Measurements from ENCODE around the gene COL4A1. TPM values are rescaled to one million over a fixed set of nuclear protein-coding genes. Genes with fewer than 3 reads are reported as not detected.

The COL4A1 gene
- total RNA-seq, 1 donor, result 0.21 TPM

DNA sequence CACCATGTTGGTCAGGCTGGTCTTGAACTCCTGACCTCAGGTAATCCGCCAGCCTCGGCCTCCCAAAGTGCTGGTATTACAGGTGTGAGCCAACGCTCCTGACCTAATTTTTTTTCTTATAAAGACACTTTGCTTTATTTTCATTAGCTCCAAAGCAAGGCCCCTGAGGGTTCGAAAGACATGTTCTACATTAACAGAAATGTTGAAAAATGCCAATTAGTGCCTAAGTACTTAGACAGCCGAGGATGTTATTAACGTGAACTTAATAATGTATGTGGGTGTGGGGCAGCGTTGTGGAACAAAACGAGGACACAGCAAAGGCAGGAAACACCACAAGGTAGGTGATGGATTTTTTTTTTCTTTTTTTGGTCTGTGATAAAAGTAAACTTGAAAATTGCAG, 82.4 kb downstream of the COL4A1 start:
- Histone ChIP-seq H3K9me3 (ENCODE audit: low read depth, low read length) (no peaks in the 10 kb centered on the region), H3K27me3 (ENCODE audit: insufficient read depth, low read length) (no peaks in the 10 kb centered on the region), H3K4me1 (ENCODE audit: insufficient read depth, low read length) (no peaks in the 10 kb centered on the region), H3K4me3 (ENCODE audit: low read length) (no peak overlapping the region)

- H3K4me3 ChIP-seq (ENCODE audit: low read length), result no peak overlapping the region
- peaks cover 2% of the 10 kb centered on the region for H3K27me3 ChIP-seq (ENCODE audit: insufficient read depth, low read length)
- H3K4me1 ChIP-seq (ENCODE audit: insufficient read depth, low read length), result no peaks in the 10 kb centered on the region
- H3K9me3 ChIP-seq (ENCODE audit: low read depth, low read length), result no peaks in the 10 kb centered on the region
These were observed 85.4 kb downstream of the COL4A1 start for GRCh38 chr13:110221406-110222117.

DNA sequence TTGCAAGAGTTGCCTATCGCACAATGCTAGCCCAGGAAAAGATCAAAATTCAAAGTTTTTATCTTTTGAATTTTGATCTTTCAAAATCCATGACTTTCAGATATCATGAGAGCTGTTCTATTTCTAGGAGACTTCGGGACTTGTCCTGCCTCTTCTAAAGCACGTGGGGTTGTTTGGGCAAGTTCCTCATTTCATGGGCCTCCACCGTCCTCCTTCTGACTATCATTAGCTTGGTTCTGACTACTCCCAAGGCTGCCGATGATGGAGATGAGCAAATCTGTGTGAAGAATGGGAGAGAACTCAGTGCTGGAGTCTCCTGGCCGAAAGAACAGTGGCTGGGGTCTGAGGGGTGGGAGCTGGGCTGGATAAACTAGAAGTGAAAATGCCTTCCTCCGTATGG, 86.5 kb downstream of the COL4A1 start:
- H3K27me3 ChIP-seq (ENCODE audit: insufficient read depth, low read length), result peaks cover 2% of the 10 kb centered on the region
- no peaks in the 10 kb centered on the region for H3K9me3 ChIP-seq (ENCODE audit: low read depth, low read length)
- H3K4me3 ChIP-seq (ENCODE audit: low read length), result no peak overlapping the region
- no peaks in the 10 kb centered on the region for H3K4me1 ChIP-seq (ENCODE audit: insufficient read depth, low read length)

DNA sequence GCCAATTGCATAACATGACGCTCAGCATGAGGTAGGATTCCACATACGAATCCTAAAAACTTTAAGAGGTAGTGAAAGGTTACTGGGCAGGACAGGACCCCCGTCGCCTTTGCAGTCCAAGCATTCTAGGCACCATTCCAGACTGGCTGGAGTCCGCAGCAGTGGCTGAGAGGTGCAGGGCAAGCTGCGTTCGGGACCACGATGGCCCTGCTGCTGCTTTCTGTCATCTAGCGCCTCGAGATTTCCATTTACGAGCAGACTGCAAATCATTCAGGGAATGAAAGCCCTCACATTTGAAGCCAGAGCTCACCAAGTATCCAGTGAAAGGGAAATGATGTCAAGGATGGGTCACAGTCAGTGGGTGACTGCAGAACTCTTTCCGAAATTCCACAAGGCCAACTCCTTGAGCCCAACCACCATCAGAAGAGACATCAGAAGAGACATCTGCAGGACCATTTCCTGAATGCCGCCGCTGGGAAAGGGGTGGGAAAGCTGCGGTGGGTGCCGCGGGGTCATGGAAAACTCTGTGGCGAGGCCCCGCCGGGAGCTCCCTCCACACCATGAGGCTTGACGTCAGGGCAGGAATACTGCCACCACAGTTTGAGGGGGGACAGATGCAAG, 88.3 kb downstream of the COL4A1 start:
- no peaks in the 10 kb centered on the region for H3K4me1 ChIP-seq (ENCODE audit: insufficient read depth, low read length)
- no peak overlapping the region for H3K4me3 ChIP-seq (ENCODE audit: low read length)
- H3K9me3 ChIP-seq (ENCODE audit: low read depth, low read length), result no peaks in the 10 kb centered on the region
- H3K27me3 ChIP-seq (ENCODE audit: insufficient read depth, low read length), result peaks cover 2% of the 10 kb centered on the region

GRCh38 chr13:110217811-110218210, 89.1 kb downstream of the COL4A1 start:
- peaks cover 2% of the 10 kb centered on the region for H3K27me3 ChIP-seq (ENCODE audit: insufficient read depth, low read length)
- H3K4me1 ChIP-seq (ENCODE audit: insufficient read depth, low read length), result no peaks in the 10 kb centered on the region
- no peak overlapping the region for H3K4me3 ChIP-seq (ENCODE audit: low read length)
- no peaks in the 10 kb centered on the region for H3K9me3 ChIP-seq (ENCODE audit: low read depth, low read length)

DNA sequence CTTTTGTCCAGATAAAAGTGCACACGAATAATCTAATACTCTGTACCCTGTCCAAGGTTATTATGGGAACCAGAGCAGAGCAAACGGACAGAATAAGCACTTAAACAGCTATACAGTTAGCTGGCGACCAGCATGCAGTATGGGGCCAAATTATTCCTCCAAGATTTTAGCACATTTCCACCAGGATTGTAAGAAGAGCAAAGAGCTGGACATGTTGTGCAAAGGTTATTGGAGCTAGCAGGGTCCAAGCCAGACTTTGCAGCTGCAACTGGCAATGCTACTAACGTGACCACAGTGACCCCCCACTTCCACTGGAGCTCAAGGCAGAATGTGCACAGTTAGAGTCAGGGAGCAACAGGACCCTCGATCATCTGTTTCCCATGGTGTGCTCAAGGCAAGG, 89.9 kb downstream of the COL4A1 start:
- Histone ChIP-seq H3K4me3 (ENCODE audit: low read length) (no peak overlapping the region), H3K27me3 (ENCODE audit: insufficient read depth, low read length) (peaks cover 2% of the 10 kb centered on the region), H3K4me1 (ENCODE audit: insufficient read depth, low read length) (no peaks in the 10 kb centered on the region), H3K9me3 (ENCODE audit: low read depth, low read length) (no peaks in the 10 kb centered on the region)

GRCh38 chr13:110216398-110217041, 90.4 kb downstream of the COL4A1 start:
- H3K4me1 ChIP-seq (ENCODE audit: insufficient read depth, low read length), result no peaks in the 10 kb centered on the region
- peaks cover 2% of the 10 kb centered on the region for H3K27me3 ChIP-seq (ENCODE audit: insufficient read depth, low read length)
- H3K9me3 ChIP-seq (ENCODE audit: low read depth, low read length), result no peaks in the 10 kb centered on the region
- no peak overlapping the region for H3K4me3 ChIP-seq (ENCODE audit: low read length)

GRCh38 chr13:110216006-110216397, 91.0 kb downstream of the COL4A1 start:
- Histone ChIP-seq H3K9me3 (ENCODE audit: low read depth, low read length) (no peaks in the 10 kb centered on the region), H3K4me3 (ENCODE audit: low read length) (no peak overlapping the region), H3K27me3 (ENCODE audit: insufficient read depth, low read length) (peaks cover 2% of the 10 kb centered on the region), H3K4me1 (ENCODE audit: insufficient read depth, low read length) (no peaks in the 10 kb centered on the region)

- H3K9me3 ChIP-seq (ENCODE audit: low read depth, low read length), result no peaks in the 10 kb centered on the region
- H3K4me1 ChIP-seq (ENCODE audit: insufficient read depth, low read length), result no peaks in the 10 kb centered on the region
- peaks cover 2% of the 10 kb centered on the region for H3K27me3 ChIP-seq (ENCODE audit: insufficient read depth, low read length)
- H3K4me3 ChIP-seq (ENCODE audit: low read length), result no peak overlapping the region
These were observed 91.4 kb downstream of the COL4A1 start for GRCh38 chr13:110215606-110216005.

DNA sequence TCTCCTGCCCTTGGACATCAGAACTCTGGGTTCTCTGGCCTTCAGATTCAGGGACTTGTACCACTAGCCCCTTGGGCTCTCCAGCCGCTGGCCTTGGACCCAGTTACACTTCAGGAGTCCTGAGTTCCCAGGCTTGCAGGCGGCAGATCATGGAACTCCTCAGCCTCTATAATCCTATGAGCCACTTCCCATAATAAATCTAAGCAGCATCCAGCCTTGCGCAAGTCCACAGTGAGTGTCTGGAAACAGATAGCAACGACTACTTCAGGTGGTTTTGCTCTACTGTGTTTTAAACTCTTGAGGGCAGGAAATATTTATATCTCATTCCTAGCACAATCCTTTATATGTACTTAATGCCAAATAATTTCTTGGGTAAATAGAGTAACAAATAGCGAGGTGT, 92.3 kb downstream of the COL4A1 start:
- Histone ChIP-seq H3K9me3 (ENCODE audit: low read depth, low read length) (no peaks in the 10 kb centered on the region), H3K27me3 (ENCODE audit: insufficient read depth, low read length) (peaks cover 2% of the 10 kb centered on the region), H3K4me3 (ENCODE audit: low read length) (no peak overlapping the region), H3K4me1 (ENCODE audit: insufficient read depth, low read length) (no peaks in the 10 kb centered on the region)

GRCh38 chr13:110213461-110214074, 93.4 kb downstream of the COL4A1 start:
- Histone ChIP-seq H3K4me3 (ENCODE audit: low read length) (no peak overlapping the region), H3K27me3 (ENCODE audit: insufficient read depth, low read length) (peaks cover 2% of the 10 kb centered on the region), H3K9me3 (ENCODE audit: low read depth, low read length) (no peaks in the 10 kb centered on the region), H3K4me1 (ENCODE audit: insufficient read depth, low read length) (no peaks in the 10 kb centered on the region)

- Histone ChIP-seq H3K4me1 (ENCODE audit: insufficient read depth, low read length) (no peaks in the 10 kb centered on the region), H3K27me3 (ENCODE audit: insufficient read depth, low read length) (no peaks in the 10 kb centered on the region), H3K4me3 (ENCODE audit: low read length) (no peak overlapping the region), H3K9me3 (ENCODE audit: low read depth, low read length) (no peaks in the 10 kb centered on the region)
These were observed 94.4 kb downstream of the COL4A1 start for GRCh38 chr13:110212529-110212928.

DNA sequence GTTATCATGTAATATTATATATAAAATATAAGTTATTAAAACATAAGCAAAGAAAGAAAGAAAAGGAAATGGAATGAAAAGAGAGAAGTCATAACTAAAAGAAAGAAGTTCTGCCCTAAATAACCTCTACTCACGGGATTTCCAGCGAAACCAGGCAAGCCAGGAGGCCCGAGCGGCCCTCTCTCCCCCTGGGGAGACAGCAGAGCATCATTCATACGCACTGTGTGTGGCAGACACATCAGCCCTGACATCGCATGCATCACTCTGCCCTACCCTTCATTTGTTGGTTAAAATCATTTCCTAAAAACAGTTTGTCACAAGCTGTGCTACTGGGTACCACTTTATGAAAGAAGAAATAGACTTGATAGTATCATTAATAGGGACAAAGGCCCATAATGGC, 95.2 kb downstream of the COL4A1 start:
- Histone ChIP-seq H3K4me1 (ENCODE audit: insufficient read depth, low read length) (no peaks in the 10 kb centered on the region), H3K4me3 (ENCODE audit: low read length) (no peak overlapping the region), H3K27me3 (ENCODE audit: insufficient read depth, low read length) (no peaks in the 10 kb centered on the region), H3K9me3 (ENCODE audit: low read depth, low read length) (no peaks in the 10 kb centered on the region)

- no peak overlapping the region for H3K4me3 ChIP-seq (ENCODE audit: low read length)
- H3K27me3 ChIP-seq (ENCODE audit: insufficient read depth, low read length), result no peaks in the 10 kb centered on the region
- no peaks in the 10 kb centered on the region for H3K9me3 ChIP-seq (ENCODE audit: low read depth, low read length)
- no peaks in the 10 kb centered on the region for H3K4me1 ChIP-seq (ENCODE audit: insufficient read depth, low read length)
These were observed 95.9 kb downstream of the COL4A1 start for GRCh38 chr13:110211046-110211445.

DNA sequence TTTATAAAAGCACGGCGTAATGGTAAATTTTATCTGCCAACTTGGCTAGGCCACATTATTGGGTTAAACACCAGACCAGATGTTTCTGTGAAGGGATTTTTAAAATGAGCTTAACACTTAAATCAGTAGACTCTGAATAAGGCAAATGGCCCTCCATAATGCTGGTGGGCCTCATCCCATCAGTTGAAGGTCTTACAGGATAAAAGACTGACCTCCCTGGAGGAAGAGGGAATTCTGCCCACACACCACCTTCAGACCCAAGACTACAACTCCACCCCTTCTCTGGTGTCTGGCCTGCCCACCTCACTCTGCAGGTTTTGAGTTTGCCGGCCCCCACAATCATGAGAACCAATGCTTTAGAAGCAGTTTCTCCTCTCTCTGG, 96.4 kb downstream of the COL4A1 start:
- no peaks in the 10 kb centered on the region for H3K4me1 ChIP-seq (ENCODE audit: insufficient read depth, low read length)
- no peaks in the 10 kb centered on the region for H3K9me3 ChIP-seq (ENCODE audit: low read depth, low read length)
- H3K4me3 ChIP-seq (ENCODE audit: low read length), result no peak overlapping the region

More for the DNA sequence above, 96.4 kb downstream of the COL4A1 start:
- no peaks in the 10 kb centered on the region for H3K27me3 ChIP-seq (ENCODE audit: insufficient read depth, low read length)

All from mononuclear cell (primary cell).